GM12891 (cell line): ENCODE results near the gene GPER1.

Experiments used
- PAX5 ChIP-seq: IDR thresholded peaks from 2 replicates; pipeline ENCODE4 v1.6.1; 2011; ENCODE audit warnings: low read length, moderate library complexity, mild to moderate bottlenecking; ENCODE audit not compliant: insufficient read depth, severe bottlenecking
- POLR2A ChIP-seq: IDR thresholded peaks from 2 replicates; pipeline ENCODE4 v1.6.1; 2011; ENCODE audit warnings: low read depth, low read length, control low read depth
- POLR2AphosphoS5 ChIP-seq: IDR thresholded peaks from 2 replicates; pipeline ENCODE4 v1.6.1; 2011; ENCODE audit warnings: low read depth, low read length, control low read depth
- POU2F2 ChIP-seq: IDR thresholded peaks from 2 replicates; pipeline ENCODE4 v1.6.1; 2011; ENCODE audit warnings: low read depth, mild to moderate bottlenecking, control low read depth, low read length, moderate library complexity

DNA sequence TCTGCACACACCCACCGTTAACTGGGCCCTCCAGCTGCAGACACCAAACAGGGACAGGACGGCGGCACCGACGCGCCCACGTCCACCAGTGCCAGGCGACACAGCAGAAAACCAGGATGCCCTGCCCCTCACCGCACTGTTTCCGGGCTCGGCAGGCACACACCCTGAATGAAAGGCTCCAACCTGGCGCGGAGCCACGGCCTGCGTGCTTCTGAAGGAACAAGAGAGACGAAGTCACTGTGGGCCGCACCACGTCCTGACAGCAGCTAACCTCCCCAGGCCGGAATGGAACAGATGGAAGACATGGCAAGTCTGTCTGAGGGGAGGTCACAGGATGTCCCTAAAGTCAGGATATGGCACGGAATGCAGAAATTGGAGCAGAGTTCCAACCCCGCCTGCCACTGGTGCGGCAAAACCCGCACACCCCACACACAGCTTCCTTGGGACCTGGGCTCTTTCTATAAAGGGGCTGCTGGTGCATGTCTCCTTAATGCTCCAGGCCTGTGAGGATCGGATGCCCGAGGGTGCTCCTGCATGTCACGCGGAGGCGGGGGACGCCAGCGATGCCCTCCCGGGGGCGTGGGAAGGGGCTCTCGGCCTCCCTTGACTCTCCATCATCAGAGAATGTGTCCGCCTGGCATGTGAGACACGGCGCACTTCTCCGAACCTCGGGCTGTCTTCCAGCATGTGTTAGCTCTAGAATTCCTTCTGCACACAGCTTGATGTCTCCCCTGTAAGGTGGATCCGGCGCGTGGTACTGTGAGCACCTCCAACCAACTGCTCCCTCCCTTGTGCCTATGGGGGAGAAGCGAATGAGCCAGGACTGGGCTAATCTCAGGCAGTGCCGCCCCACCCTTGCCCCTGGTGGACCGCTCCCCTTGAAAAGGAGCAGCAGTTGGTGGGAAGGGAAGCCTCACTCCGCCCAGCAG lies 3.9 kb upstream of the GPER1 start:
- TF ChIP-seq POU2F2 (no peak), POLR2AphosphoS5 (no peak), POLR2A (no peak), PAX5 (no peak)
